ENCODE data around the gene TXNDC17.

DNA sequence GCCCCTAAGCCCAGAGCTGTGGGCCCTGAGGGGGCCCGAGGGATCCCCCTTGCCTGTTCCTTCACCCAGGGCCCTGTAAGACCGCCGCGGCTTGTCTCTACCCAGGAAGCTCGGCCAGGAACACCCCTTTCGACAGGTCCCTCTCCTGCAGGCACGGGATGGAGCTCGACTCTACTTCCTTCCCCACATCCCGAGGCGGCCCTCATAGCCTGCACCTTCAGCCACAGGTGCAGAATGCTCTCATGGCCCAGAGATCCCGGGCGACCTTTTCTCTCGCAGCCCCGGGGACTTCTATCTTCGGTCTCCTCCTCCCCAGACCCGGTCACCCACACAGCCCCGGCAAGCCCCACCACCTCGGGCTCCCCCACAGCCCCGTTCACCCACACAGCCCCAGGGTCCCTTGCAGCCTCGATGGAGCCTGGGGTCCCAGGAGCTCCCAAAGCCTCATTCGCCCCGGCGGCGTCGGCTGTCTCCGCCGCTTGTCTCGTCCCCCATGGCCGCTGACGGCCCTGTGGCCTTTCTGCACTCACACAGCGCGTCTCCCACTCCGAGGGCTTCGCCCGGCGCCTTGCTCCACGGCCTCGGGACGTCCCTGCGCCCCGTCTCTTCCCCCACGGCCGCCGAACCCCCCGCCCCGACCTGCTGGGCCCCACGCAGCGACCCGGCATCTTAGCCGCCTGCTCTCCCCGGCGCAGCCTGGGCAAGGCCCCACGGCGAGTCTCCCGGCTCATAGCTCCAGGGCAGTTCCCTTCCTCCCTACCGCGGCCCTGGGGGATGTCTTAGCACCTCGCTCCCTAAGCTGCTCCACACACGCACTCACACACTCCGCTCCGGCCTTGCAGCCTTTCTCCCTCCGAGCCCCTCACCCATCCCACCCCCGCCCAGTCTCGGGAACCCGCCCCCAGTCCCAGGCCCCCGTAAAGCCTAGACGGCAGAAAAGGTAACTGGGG is 999 bp upstream of the TXNDC17 start:
- TF ChIP-seq ZNF626 (tag by site-specific recombination; IDR thresholded peaks at IDR 0.05): no peak
- TF ChIP-seq, protein P1, sequence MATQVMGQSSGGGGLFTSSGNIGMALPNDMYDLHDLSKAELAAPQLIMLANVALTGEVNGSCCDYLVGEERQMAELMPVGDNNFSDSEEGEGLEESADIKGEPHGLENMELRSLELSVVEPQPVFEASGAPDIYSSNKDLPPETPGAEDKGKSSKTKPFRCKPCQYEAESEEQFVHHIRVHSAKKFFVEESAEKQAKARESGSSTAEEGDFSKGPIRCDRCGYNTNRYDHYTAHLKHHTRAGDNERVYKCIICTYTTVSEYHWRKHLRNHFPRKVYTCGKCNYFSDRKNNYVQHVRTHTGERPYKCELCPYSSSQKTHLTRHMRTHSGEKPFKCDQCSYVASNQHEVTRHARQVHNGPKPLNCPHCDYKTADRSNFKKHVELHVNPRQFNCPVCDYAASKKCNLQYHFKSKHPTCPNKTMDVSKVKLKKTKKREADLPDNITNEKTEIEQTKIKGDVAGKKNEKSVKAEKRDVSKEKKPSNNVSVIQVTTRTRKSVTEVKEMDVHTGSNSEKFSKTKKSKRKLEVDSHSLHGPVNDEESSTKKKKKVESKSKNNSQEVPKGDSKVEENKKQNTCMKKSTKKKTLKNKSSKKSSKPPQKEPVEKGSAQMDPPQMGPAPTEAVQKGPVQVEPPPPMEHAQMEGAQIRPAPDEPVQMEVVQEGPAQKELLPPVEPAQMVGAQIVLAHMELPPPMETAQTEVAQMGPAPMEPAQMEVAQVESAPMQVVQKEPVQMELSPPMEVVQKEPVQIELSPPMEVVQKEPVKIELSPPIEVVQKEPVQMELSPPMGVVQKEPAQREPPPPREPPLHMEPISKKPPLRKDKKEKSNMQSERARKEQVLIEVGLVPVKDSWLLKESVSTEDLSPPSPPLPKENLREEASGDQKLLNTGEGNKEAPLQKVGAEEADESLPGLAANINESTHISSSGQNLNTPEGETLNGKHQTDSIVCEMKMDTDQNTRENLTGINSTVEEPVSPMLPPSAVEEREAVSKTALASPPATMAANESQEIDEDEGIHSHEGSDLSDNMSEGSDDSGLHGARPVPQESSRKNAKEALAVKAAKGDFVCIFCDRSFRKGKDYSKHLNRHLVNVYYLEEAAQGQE (tag by site-specific recombination; IDR thresholded peaks at IDR 0.05): no peak
- TF ChIP-seq, protein P2, sequence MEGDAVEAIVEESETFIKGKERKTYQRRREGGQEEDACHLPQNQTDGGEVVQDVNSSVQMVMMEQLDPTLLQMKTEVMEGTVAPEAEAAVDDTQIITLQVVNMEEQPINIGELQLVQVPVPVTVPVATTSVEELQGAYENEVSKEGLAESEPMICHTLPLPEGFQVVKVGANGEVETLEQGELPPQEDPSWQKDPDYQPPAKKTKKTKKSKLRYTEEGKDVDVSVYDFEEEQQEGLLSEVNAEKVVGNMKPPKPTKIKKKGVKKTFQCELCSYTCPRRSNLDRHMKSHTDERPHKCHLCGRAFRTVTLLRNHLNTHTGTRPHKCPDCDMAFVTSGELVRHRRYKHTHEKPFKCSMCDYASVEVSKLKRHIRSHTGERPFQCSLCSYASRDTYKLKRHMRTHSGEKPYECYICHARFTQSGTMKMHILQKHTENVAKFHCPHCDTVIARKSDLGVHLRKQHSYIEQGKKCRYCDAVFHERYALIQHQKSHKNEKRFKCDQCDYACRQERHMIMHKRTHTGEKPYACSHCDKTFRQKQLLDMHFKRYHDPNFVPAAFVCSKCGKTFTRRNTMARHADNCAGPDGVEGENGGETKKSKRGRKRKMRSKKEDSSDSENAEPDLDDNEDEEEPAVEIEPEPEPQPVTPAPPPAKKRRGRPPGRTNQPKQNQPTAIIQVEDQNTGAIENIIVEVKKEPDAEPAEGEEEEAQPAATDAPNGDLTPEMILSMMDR (tag by site-specific recombination; IDR thresholded peaks at IDR 0.05): no peak
- no peak for TF ChIP-seq KLF9 (tag by site-specific recombination; IDR thresholded peaks at IDR 0.05; ENCODE audit: low read depth)
- no peak for TF ChIP-seq ZSCAN18 (tag by site-specific recombination; IDR thresholded peaks at IDR 0.05)
- no peak for TF ChIP-seq ZNF501 (tag by site-specific recombination; IDR thresholded peaks at IDR 0.05)
- TF ChIP-seq ZNF561 (tag by site-specific recombination; IDR thresholded peaks at IDR 0.05; ENCODE audit: borderline replicate concordance): no peak
- TF ChIP-seq ZNF560 (tag by site-specific recombination; IDR thresholded peaks at IDR 0.05; ENCODE audit: borderline replicate concordance): no peak
- no peak for TF ChIP-seq ZSCAN23 (tag by site-specific recombination; IDR thresholded peaks at IDR 0.05)
- no peak for TF ChIP-seq ZNF549 (tag by site-specific recombination; IDR thresholded peaks at IDR 0.05)
